Caco-2 (cell line): ENCODE measurements around the gene TNS3. TPM values are rescaled to one million over a fixed set of nuclear protein-coding genes. Genes with fewer than 3 reads are reported as not detected.

Source experiments
- BruUV-seq: library from RNA; stranded (reverse); fragments of 400-500 nt; replicated peaks from 2 replicates; lab custom pipeline; 2021; lab: Mats Ljungman, UMichigan
- CTCF ChIA-PET: fragments of 300-600 bp; sonication (Branson Sonifier 250); formaldehyde crosslinking; loops from one replicate; lab custom pipeline; 2022; ENCODE audit warnings: antibody characterized with exemption; lab: Charles Lee
- POLR2A ChIA-PET: fragments of 300-600 bp; sonication (Branson Sonifier 250); formaldehyde crosslinking; loops from one replicate; lab custom pipeline; 2022; ENCODE audit warnings: antibody characterized with exemption; lab: Charles Lee
- DNase-seq, 2 experiments: peaks; one replicate each; pipeline versions ENCODE4 v3.0.0 to v3.0.0-alpha.2; 2020 to 2022
- H3K27me3 ChIP-seq: replicated peaks from 2 replicates; pipeline ENCODE4 v1.6.0; 2011; ENCODE audit warnings: low read length; ENCODE audit not compliant: control insufficient read depth, insufficient read depth
- H3K36me3 ChIP-seq: 2 replicates; pipeline ENCODE4 v1.5.1; 2011; ENCODE audit warnings: low read length; ENCODE audit not compliant: control insufficient read depth, insufficient read depth
- H3K4me1 ChIP-seq: fragments of 250-450 bp; sonication (Bioruptor Pico); 2 replicates; pipeline ENCODE4 v1.5.1; 2020; ENCODE audit warnings: mild to moderate bottlenecking
- H3K4me3 ChIP-seq: 2 replicates; pipeline ENCODE4 v1.5.1; 2011; ENCODE audit warnings: low read depth, mild to moderate bottlenecking, control low read depth, low read length
- H3K9me3 ChIP-seq: fragments of 250-450 bp; sonication (Bioruptor Pico); 2 replicates; pipeline ENCODE4 v1.5.1; 2020; ENCODE audit warnings: mild to moderate bottlenecking, moderate library complexity
- H3K27ac Mint-ChIP-seq: one replicate; pipeline ENCODE4 v1.8.0; 2022; ENCODE audit warnings: mixed read lengths; ENCODE audit not compliant: unreplicated experiment
- H3K27me3 Mint-ChIP-seq: one replicate; pipeline ENCODE4 v1.8.0; 2022; ENCODE audit warnings: mixed read lengths; ENCODE audit not compliant: insufficient read depth, unreplicated experiment
- H3K36me3 Mint-ChIP-seq: one replicate; pipeline ENCODE4 v1.8.0; 2022; ENCODE audit warnings: mild to moderate bottlenecking, mixed read lengths; ENCODE audit not compliant: insufficient read depth, unreplicated experiment
- H3K4me1 Mint-ChIP-seq: one replicate; pipeline ENCODE4 v1.8.0; 2022; ENCODE audit warnings: low read depth, mixed read lengths; ENCODE audit not compliant: unreplicated experiment
- H3K4me3 Mint-ChIP-seq: one replicate; pipeline ENCODE4 v1.8.0; 2022; ENCODE audit warnings: mild to moderate bottlenecking, moderate library complexity, mixed read lengths; ENCODE audit not compliant: unreplicated experiment
- H3K9me3 Mint-ChIP-seq: one replicate; pipeline ENCODE4 v1.8.0; 2022; ENCODE audit warnings: mixed read lengths; ENCODE audit not compliant: unreplicated experiment
- CTCF ChIP-seq, 2 experiments: fragments of 200-600 bp in 1 of 2; IDR thresholded peaks; 1 replicate in 1 of 2; 2 replicates in 1 of 2; pipeline versions ENCODE4 v1.5.1 to v1.8.0; 2011 to 2022; ENCODE audit warnings: antibody characterized with exemption in 1 of 2, control low read depth in 1 of 2, inconsistent platforms in 1 of 2, low read depth in 1 of 2, low read length in 1 of 2, mild to moderate bottlenecking in 1 of 2, moderate library complexity in 1 of 2; ENCODE audit not compliant: insufficient read depth in 1 of 2, severe bottlenecking in 1 of 2, unreplicated experiment in 1 of 2
- intact Hi-C: fragments of 100-400 bp; cut with micrococcal nuclease; formaldehyde crosslinking; loops from one replicate; pipeline ENCODE4 v1.10.0; 2022; ENCODE audit not compliant: unreplicated experiment
- total RNA-seq: library from RNA; stranded (reverse); gene quantifications from 2 replicates; pipeline ENCODE4 v1.2.3, GENCODE V29; 2022

Gene TNS3
- total RNA-seq, 1 experiment from 2014 or later, result 263 TPM

- TF ChIP-seq CTCF (IDR thresholded peaks at IDR 0.05; ENCODE audit: insufficient read depth in 1 of 2, low read depth in 1 of 2, low read length in 1 of 2, severe bottlenecking in 1 of 2, unreplicated experiment in 1 of 2), result no peak
- peaks cover 6% of the 10 kb centered on the region for H3K36me3 ChIP-seq
- Mint-ChIP-seq H3K27ac (peak overlapping the region; percentile 74), H3K4me1 (peaks cover 56% of the 10 kb centered on the region), H3K27me3 (no peaks in the 10 kb centered on the region), H3K9me3 (no peaks in the 10 kb centered on the region), H3K36me3 (peaks cover 98% of the 10 kb centered on the region), H3K4me3 (no peak overlapping the region)
- no peaks in the 10 kb centered on the region for H3K9me3 ChIP-seq
- ChIA-PET POLR2A (no interaction called here), CTCF (no interaction called here)
- intact Hi-C loops, result no loop called here
- DNase-seq, result no peak
- BruUV-seq, result no TSS peak
- no peaks in the 10 kb centered on the region for H3K27me3 ChIP-seq
- peaks cover 70% of the 10 kb centered on the region for H3K4me1 ChIP-seq
- no peak overlapping the region for H3K4me3 ChIP-seq
Measured at GRCh38 chr7:47549916-47550315, 32.0 kb downstream of the TNS3 start.

- BruUV-seq, result no TSS peak
- H3K9me3 ChIP-seq, result no peaks in the 10 kb centered on the region
- Mint-ChIP-seq H3K9me3 (no peaks in the 10 kb centered on the region), H3K4me1 (peaks cover 59% of the 10 kb centered on the region), H3K27me3 (no peaks in the 10 kb centered on the region), H3K27ac (peak overlapping the region; percentile 74), H3K4me3 (no peak overlapping the region), H3K36me3 (peaks cover 98% of the 10 kb centered on the region)
- H3K4me1 ChIP-seq, result peaks cover 75% of the 10 kb centered on the region
- intact Hi-C loops, result no loop called here
- H3K36me3 ChIP-seq, result peaks cover 7% of the 10 kb centered on the region
- no peaks in the 10 kb centered on the region for H3K27me3 ChIP-seq
- ChIA-PET POLR2A (no interaction called here), CTCF (interaction anchor here (1.7 kb wide), 1 partner anchor 9 kb away, joined by 5 read pairs; no protein-coding TSS in a partner anchor)
- DNase-seq, result no peak
- no peak overlapping the region for H3K4me3 ChIP-seq
- no peak for TF ChIP-seq CTCF (IDR thresholded peaks at IDR 0.05; ENCODE audit: insufficient read depth in 1 of 2, low read depth in 1 of 2, low read length in 1 of 2, severe bottlenecking in 1 of 2, unreplicated experiment in 1 of 2)
Measured at GRCh38 chr7:47549397-47549796, 32.5 kb downstream of the TNS3 start.

DNA sequence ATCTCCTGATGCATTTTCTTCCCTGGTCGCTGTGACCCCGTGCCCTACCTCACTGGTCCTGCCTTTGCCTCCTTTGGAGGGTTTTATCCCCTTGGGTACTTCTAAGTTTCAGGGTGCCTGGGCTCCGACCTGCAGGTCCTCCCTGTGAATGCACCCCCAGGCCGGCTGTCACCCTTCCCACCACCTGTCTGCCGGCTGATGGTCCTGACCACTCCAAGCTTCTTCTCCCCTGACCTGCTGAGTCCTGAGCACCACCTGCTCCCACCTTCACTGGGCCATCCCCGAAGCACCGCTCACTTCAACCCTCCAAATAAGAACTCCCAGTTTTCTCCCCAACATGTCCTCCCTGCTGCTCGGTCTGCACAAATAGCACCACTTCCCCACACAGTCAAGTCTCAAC lies 33.4 kb downstream of the TNS3 start:
- H3K4me1 ChIP-seq, result peaks cover 77% of the 10 kb centered on the region
- DNase-seq, result no peak
- Mint-ChIP-seq H3K27me3 (no peaks in the 10 kb centered on the region), H3K9me3 (no peaks in the 10 kb centered on the region), H3K4me1 (peaks cover 58% of the 10 kb centered on the region), H3K4me3 (peak overlapping the region; percentile 20), H3K36me3 (peaks cover 99% of the 10 kb centered on the region), H3K27ac (peak overlapping the region; percentile 74)
- H3K9me3 ChIP-seq, result no peaks in the 10 kb centered on the region
- H3K4me3 ChIP-seq, result no peak overlapping the region
- CTCF ChIA-PET, result interaction anchor here (0.6 to 1.7 kb wide), 2 partner anchors 10 to 15 kb away, joined by 3 to 5 read pairs; no protein-coding TSS in a partner anchor
- intact Hi-C loops, result no loop called here
- H3K36me3 ChIP-seq, result peaks cover 8% of the 10 kb centered on the region
- TF ChIP-seq CTCF (IDR thresholded peaks at IDR 0.05; ENCODE audit: insufficient read depth in 1 of 2, low read depth in 1 of 2, low read length in 1 of 2, severe bottlenecking in 1 of 2, unreplicated experiment in 1 of 2), result no peak
- POLR2A ChIA-PET, result no interaction called here
- H3K27me3 ChIP-seq, result no peaks in the 10 kb centered on the region
- no TSS peak for BruUV-seq
